SIG-M5 (cell line): ENCODE measurements around the gene DPY19L2.
"Not testable (repeated sequence)": the region's sequence is repeated elsewhere in the genome, so short reads cannot be mapped to it uniquely, and the experiment has no call there.

Experiments used
- DNase-seq: peaks from one replicate; lab custom pipeline; 2025; lab: John Stamatoyannopoulos, UW

DPY19L2 gene

DNA sequence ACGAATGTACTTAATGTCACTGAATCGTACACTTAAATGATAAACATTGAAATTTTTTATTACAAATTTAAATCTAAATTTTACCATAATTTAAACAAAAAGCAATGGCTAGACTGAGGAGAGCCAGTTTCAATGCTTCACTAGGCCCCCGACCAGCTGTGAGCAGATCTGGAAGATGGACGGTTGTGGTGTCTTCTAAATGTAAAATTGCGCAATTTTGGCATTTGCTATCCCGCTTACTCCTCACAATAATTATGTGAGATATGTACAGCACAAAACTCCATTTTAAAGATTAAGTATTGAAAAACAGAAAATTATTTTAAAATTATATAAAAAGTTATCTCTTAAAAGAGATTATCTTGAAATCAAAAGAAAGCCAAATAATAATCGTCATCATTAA lies 5.3 kb downstream of the DPY19L2 start:
- DNase-seq = not testable (repeated sequence)

DNA sequence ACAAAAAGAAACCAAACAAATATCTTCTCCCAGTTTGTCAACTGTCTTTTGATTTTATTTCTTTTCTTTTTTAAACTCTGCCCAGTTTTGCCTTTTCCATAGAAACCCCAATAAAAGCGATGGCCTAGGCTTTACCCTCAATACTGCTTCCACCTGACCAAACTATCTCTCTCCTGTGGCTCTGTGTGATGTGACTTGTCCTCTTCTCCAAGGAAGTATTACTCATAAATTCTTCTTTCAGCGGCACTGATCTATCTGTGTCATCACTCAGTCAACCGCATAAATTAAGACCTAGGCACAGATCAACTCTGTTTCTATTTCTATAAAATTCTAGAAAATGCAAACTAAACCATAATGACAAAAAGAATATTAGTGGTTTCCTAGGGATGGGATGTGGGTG lies 9.8 kb downstream of the DPY19L2 start:
- DNase-seq = not testable (repeated sequence)

DNA sequence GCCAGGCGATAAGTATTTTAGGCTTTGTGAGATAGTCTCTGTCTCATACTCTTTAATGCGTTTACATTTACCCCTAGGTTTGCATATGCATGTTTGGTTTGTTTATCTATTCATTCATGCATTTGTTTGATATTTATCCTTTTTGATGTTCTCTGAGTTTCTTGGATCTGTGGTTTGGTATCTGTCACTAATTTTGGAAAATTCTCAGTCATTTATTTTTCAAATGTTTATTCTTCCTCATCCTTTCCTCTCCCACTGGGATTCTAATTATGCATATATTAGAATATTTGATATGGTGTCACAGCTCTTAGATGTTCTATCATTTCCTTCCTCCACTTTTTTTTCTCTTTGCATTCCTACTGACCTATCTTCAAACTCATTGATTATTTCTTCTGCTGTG lies 11.9 kb downstream of the DPY19L2 start:
- DNase-seq = not testable (repeated sequence)

DNA sequence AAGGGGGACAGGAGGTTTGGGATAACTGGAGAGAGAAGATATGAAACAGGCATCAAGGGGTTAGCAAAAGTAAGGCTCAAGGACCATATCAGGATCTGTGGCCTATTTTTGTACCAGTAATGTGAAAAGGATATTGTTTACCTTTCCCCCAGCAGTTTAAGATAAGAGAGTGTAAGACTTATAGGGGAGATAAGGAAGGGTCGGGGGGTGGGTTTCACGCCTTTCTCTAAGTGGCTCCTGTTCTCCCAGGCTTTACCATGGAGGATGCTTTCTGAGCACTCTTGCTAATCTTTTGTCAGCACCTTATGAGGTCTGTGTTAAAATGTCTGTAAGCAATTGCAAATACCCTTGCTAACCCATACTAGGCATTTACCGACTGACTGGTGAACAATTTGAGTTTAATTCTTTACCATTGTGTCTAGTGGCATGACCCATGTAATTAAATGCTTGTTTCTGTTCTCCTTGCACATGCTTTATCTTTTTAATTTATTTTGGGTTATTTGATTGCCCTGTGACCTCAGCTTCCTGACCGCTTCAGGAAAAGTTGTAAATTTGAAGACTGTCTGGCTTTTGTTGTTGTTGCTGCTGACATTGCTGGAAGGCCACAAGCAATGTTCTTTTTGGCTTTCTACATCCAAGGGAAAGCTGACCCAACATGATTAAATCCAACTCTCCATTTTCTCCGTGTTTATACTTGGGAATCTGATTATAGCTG lies 12.6 kb downstream of the DPY19L2 start:
- not testable (repeated sequence) for DNase-seq

DNA sequence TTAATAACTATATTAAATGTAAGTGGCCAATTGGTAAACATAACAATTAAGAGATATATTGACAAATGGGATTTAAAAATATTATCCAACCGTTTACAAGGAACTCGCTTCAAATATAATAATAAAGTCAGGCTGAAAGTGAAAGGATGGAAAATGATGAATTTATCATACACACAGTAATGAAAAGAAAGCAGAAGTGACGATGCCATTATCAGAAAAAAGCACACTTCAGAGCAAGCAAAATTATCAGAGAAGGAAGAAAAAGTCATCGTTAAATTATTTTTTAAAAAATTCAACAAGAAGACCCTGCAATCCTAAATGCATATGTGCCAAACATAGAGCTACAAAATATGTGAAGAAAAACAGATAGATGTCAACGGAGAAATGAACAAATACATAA lies 13.8 kb downstream of the DPY19L2 start:
- not testable (repeated sequence) for DNase-seq

DNA sequence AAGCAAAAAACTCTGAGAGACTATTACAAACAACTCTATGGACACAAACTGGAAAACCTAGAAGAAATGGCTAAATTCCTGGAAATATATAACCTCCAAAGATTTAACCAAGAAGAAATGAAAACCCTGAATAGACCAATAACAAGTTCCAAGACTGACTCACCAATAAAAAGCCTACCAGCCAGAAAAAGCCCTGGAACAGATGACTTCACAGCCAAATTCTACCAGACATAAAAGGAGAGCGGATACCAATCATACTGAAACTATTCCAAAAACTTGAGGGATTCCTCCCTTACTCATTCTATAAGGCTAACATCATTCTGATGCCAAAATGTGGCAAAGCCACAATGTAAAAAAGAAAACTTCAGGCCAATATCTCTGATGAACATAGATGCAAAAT lies 18.8 kb downstream of the DPY19L2 start:
- DNase-seq = not testable (repeated sequence)

DNA sequence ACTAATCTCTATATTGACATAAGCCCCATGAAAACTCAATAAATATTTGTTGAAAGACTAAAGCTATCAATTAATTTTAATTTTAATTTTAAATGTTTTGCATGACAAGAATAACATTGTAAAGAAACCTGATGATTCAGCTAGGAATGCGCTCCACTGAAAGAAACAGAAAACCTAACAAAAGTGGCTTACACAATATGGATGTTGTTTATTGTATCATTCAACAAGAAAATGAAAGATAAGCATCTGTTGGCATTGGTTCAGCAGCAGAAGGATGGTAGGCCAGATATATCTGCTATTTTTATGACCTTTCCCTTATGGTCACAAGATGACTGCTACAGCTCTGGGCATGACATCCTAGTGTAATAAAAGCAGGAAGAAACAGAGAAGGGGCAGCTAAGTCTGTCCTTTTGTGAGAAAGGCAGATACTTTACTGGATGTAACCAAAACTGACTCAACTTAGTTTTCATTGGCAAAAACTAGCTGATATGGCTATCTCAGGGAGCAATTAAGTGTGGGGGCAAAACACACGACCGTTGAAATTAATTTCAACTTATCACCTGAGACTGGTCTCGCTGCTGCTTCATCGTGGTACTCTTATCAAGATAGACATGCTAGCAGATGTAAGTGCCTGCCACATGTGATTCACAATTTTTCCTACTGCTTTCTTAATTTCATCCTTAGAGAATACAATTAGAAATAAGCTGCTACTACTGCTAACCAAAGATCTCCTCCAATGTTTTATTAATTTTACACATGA lies 24.7 kb downstream of the DPY19L2 start:
- not testable (repeated sequence) for DNase-seq

DNA sequence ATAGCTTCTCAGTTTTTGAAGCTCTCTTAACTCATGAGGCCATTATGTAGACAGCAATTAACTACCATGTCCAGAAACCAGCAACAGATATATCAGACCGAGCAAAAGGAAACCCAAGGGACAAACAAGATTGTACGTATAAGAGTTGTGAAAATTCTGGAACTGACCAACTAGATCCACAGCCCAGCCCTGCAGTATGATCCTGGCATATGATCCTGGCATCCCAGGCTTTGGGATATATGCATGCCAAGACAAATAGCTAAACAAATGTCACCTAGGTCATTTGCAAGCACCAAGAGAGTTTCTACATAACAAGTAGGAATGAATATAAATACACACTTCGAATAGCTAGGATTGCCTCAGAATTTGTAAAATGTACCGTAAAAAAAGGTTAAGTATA lies 44.0 kb downstream of the DPY19L2 start:
- not testable (repeated sequence) for DNase-seq

DNA sequence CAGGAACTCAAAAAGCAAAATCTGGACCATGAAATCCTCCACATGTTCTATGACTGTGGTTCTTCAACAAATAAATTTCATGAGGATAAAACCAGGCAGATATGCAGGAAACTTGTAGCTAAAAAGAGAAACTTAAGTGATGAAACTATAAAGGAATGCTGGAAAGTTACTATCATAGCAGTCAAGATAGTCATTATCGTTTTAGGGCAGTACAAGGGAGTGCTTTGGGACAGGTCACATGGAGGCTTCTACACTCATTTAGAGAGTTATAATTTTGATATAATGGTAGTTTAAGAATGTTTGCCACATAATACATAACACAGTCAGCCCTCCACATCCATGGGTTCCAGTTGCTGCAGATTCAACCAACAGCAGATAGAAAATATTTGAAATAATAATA lies 52.7 kb downstream of the DPY19L2 start:
- DNase-seq = not testable (repeated sequence)

DNA sequence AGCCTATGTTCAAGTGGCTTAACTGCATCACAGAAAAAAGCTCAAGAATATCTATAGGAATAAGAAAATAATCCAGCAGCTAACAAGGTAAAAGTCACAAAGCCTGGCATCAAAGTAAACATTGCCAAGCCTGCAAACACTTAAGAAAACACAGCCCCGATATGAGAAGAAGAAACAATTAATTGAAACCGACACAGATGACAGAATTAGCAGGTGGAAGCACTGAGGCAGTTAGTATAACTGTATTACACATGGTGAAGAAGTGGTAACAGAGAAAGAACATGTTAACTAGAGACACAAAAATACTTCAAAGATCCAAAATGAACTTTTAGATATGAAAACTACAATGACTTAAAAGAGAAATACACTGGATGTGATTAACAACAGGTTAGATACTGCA lies 57.0 kb downstream of the DPY19L2 start:
- not testable (repeated sequence) for DNase-seq

DNA sequence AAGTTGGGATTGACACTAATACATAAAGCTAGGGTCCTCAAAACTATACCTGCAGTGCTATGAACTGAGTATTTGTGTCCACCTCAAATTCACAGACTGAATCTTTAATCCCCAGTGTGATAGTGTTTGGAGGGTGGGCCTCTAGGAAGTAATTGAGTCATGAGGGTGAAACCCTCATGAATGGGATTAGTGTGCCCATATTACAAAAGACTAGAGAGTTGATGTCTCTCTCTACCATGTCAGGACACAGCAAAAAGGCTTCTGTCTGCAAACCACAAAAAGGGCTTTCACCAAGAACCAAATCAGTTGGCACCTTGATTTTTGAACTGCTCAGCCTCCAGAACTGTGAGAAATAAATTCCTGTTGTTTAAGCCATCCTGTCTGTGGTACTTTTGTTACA lies 59.0 kb downstream of the DPY19L2 start:
- DNase-seq = not testable (repeated sequence)

DNA sequence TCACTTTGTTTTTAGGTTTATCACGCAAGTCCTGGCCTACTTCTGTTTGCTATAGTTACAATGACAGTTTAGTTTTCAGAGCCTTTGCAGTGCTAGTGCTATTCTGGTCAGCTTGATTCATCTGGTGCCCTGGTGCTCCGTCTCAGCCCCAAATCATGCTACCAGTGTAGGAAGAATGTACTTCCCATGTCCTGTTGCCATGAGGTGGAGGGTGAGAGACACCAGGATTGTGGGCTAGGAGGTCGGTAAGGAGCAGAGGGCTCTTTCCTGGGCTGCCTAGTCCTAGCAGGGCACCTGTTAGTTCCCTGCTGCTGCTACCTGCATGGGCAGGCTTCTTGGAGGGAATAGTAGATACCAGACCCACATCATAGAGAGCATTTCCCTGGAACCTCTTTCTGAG lies 63.3 kb downstream of the DPY19L2 start:
- DNase-seq = not testable (repeated sequence)

DNA sequence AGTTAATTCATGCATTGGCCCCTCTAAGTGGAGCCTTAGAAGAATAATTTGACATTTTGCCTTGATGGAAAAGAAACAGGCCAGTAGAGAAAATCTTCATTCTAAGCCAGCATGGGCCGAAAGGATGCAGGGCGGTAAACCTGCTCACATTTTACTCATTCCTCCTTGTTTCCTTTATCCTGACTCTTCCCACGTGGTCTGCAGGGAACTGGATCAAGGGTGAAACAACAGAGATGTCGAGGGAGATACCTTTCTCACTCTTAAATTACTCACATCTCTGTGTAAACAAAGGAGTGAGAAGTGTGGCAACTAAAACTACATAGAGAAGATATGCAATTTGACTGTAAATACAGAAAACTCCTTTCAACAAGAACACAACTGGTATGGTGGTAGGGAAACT lies 73.5 kb downstream of the DPY19L2 start:
- not testable (repeated sequence) for DNase-seq

DNA sequence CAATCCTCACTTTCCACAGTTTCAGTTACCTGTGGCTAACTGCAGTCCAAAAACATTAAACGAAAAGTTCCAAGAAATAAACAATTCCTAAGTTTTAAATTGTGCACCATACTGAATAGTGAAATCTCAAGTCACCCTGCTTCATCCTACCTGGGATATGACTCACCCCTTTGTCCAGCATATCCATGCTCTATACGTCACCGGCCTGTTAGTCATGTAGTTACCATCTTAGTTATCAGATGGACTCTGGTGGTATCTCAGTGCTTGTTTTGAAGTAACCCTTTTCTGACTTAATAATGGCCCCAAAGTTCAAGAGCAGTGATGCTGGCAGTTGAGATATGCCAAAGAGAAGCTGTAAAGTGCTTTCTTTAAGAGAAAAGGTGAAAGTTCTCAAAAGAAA lies 83.9 kb downstream of the DPY19L2 start:
- not testable (repeated sequence) for DNase-seq

DNA sequence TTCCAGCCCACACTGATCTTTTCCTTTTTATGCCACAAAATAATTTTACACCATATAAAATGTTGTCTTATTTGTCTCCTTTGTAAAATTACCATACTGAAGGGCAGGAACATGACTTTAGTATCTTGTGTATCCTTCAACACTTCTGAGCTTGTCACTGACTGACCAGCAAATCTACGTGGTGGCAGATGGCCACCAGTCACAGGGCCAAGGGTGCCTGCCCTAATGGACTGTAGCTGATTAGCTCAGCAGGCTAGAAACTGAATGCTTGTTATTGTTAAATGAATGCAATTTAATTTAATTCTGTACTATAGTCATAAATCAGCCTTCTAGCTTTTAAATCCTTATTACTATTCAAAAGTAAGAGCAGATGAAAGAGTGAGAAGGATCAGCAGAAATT lies 85.0 kb downstream of the DPY19L2 start:
- not testable (repeated sequence) for DNase-seq

DNA sequence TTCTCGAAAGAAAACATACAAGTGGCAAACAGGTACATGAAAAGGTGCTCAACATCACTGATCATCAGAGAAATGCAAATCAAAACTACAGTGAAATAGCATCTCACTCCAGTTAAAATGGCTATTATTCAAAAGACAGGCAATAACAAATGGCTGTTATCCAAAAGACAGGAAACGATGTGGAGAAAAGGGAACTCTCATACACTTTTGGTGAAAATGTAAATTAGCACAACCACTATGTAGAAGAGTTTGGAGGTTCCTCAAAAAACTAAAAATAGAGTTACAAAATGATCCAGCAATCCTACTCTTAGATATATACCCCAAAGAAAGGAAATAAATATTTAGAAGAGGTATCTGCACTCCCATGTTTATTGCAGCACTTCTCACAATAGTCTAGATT lies 90.7 kb downstream of the DPY19L2 start:
- not testable (repeated sequence) for DNase-seq

DNA sequence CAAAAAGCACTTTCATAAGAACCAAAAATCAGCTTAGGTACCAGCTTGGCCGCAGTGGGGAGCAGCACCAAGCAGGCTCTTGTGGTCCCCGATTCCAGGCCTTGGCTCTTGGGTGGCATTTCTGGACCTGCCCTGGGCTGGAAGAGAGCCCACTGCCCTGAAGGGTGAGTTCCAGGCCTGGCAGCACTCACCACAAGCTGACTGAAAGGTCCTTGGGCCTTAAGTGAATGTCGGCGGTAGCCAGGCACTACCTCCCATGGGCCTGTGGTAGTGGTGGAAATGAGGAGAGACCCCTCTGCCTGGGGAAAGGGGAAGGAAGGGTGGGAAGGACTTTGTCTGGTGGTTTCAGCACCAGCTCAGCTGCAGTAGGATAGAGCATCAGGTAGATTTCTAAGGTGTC lies 96.3 kb downstream of the DPY19L2 start:
- DNase-seq = not testable (repeated sequence)

DNA sequence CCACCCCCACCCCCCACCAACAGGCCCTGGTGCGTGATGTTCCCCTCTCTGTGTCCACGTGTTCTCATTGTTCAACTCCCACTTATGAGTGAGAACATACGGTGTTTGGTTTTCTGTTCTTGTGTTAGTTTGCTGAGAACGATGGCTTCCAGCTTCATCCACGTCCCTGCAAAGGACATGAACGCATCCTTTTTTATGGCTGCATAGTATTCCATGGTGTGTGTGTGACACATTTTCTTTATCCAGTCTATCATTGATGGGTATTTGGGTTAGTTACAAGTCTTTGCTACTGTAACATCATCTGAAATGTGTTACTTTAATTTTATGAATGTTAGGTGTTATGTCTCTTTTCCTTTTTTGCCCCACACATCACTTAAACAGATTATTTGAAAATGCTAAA lies 109.8 kb downstream of the DPY19L2 start:
- not testable (repeated sequence) for DNase-seq

DNA sequence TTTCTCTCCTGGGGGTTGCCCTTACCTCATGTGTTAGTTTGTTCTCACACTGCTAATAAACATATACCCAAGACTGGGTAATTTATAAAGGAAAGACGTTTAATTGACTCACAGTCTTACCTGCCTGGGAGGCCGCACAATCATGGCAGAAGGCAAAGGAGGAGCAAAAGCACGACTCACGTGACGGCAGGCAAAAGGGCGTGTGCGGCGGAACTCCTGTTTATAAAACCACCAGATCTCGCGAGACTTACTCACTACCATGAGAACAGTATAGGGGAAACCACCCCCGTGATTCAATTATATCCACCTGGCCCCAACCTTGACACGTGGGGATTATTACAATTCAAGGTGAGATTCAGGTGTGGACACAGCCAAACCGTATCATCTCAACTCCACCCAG lies 116.9 kb downstream of the DPY19L2 start:
- not testable (repeated sequence) for DNase-seq

DNA sequence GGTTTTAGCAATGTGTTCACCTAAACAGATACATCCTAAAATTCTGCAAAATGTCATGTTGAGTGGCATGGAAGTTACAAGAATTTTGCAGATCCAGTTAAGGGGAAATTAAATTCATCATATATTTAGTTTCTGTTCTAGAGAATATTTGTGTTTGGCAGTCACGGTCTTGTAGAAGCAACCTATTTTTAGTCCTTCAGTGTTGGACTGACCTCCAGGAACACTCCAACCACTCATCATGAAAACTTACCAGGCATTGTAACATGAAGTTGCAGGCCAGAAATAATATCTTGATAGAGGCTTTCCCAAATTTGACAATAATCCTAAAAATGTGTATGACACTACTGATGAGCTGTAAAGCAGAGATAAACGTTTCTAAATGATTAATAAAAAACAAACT lies 119.3 kb downstream of the DPY19L2 start:
- not testable (repeated sequence) for DNase-seq

DNA sequence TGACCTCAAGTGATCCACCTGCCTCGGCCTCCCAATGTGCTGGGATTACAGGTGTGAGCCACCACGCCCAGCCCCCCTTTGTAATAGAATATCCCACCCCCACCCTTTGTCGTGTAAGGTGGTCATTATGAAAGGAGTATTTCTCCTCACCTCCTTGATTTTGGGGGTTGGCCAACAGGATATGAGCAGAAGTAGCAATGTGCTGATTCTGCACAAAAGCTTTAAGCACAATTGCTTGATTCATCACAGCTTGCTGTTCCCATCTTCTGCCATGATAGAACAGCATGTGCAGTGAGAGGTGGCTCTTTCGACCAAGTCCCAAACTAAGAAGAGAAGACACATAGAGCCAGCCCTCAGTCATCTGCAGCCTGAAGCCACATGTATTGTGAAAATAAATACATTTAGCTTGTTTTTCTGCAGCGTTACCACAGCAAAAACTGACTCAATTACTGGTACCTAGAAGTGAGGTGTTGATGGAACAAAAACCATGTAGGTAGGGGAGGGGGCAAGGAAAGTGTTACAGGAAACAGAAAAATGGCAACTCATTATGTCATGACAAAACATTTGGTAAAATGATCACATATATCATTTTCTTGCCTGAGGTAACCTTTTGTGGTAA lies 122.9 kb downstream of the DPY19L2 start:
- not testable (repeated sequence) for DNase-seq

DNA sequence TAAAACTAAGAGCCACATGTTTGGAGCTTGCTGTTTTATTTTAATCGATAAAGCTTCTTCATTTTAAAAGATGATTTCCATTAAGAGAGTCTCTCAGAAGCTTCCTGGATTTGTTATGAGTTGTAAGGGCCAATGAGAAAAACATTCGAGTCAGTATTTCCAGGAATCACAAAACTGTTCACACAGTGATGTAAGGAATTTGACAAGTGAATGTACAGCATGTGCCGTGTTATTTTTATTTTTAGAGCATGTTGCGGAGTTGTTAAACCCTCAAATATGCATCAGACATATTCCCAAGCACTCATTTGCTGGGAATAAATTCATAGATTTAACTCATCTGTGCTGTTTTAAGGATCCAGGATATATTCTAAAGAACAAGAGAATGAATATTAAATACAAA lies 129.6 kb downstream of the DPY19L2 start:
- DNase-seq = not testable (repeated sequence)

DNA sequence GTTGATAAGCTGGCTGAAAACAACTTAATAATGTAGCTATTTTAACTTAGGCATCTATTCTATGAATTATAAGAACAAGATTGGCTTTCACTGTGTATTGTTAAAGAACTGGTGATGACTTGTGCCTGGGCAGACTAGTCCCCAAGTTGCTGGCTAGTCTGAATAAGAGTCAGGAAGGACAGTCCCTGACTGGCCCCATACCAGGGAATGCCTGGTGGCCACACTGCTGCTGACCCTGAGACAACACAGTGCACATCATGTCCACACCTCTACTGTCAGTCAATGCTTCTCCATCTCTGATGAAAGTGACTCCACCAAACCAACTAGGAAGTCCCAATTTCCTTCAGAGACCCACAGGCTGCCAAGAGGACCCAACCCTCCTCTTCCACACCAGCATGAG lies 130.5 kb downstream of the DPY19L2 start:
- not testable (repeated sequence) for DNase-seq
